ENCODE data around the gene ARHGAP25. TPM values are rescaled to one million over a fixed set of nuclear protein-coding genes. Genes with fewer than 3 reads are reported as not detected.

ARHGAP25 gene
- total RNA-seq, 1 donor from 2014 or later, result 4.6 TPM

- no peak for DNase-seq (ENCODE audit: low spot score)
- H3K36me3 Mint-ChIP-seq (ENCODE audit: low read depth, unreplicated experiment), result no peaks in the 10 kb centered on the region
- no peak overlapping the region for H3K4me3 Mint-ChIP-seq (ENCODE audit: unreplicated experiment)
- peaks cover 3% of the 10 kb centered on the region for H3K27me3 Mint-ChIP-seq (ENCODE audit: unreplicated experiment)
- no peaks in the 10 kb centered on the region for H3K9me3 Mint-ChIP-seq (ENCODE audit: unreplicated experiment)
- peaks cover 24% of the 10 kb centered on the region for H3K4me1 Mint-ChIP-seq (ENCODE audit: unreplicated experiment)
- no peak for TF ChIP-seq CTCF (IDR thresholded peaks at IDR 0.05; ENCODE audit: unreplicated experiment)
- H3K27ac Mint-ChIP-seq (ENCODE audit: unreplicated experiment), result no peak overlapping the region
Observed at GRCh38 chr2:68854476-68854875, 119.9 kb downstream of the ARHGAP25 start.

GRCh38 chr2:68855550-68855949 lies 120.9 kb downstream of the ARHGAP25 start:
- Mint-ChIP-seq H3K4me3 (ENCODE audit: unreplicated experiment) (no peak overlapping the region), H3K27ac (ENCODE audit: unreplicated experiment) (no peak overlapping the region), H3K36me3 (ENCODE audit: low read depth, unreplicated experiment) (no peaks in the 10 kb centered on the region), H3K27me3 (ENCODE audit: unreplicated experiment) (peaks cover 3% of the 10 kb centered on the region), H3K4me1 (ENCODE audit: unreplicated experiment) (peaks cover 22% of the 10 kb centered on the region), H3K9me3 (ENCODE audit: unreplicated experiment) (no peaks in the 10 kb centered on the region)
- no peak for DNase-seq (ENCODE audit: low spot score)
- no peak for TF ChIP-seq CTCF (IDR thresholded peaks at IDR 0.05; ENCODE audit: unreplicated experiment)

DNA sequence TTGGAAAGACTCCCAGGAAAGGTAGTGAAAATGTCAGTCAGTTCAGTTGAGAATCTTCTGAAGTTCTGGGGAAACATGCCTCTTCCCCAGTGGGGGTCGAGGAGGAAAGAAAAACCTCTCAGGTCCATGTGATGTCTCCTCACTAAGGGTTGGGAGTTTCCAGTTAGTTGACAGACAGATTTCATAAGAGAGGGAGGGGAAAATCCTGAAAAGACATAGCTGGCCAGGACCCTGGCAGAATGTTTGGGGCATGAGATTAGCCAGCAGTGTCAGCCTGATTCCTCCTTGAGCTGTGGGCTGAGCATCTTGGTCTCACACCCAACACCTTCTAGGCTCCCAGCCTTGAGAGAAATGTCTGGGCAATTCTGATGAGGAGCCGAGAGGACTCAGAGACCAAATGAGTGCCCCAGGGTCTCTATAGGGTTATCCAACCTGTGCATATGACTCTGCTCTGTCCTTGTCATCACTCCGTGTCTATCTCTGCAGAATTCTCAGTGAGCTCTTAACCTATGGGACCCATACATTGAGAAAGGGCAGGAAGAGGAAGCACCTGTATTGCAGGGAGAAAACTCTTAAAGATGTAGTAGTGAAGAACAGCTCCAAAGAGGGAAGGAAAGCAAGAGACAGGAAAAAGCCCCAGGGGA lies 122.7 kb downstream of the ARHGAP25 start:
- peaks cover 20% of the 10 kb centered on the region for H3K4me1 Mint-ChIP-seq (ENCODE audit: unreplicated experiment)
- no peaks in the 10 kb centered on the region for H3K36me3 Mint-ChIP-seq (ENCODE audit: low read depth, unreplicated experiment)
- no peaks in the 10 kb centered on the region for H3K9me3 Mint-ChIP-seq (ENCODE audit: unreplicated experiment)
- DNase-seq (ENCODE audit: low spot score), result no peak
- no peak for TF ChIP-seq CTCF (IDR thresholded peaks at IDR 0.05; ENCODE audit: unreplicated experiment)
- H3K27me3 Mint-ChIP-seq (ENCODE audit: unreplicated experiment), result peaks cover 3% of the 10 kb centered on the region
- H3K27ac Mint-ChIP-seq (ENCODE audit: unreplicated experiment), result no peak overlapping the region
- no peak overlapping the region for H3K4me3 Mint-ChIP-seq (ENCODE audit: unreplicated experiment)

- DNase-seq (ENCODE audit: low spot score), result no peak
- no peak overlapping the region for H3K27ac Mint-ChIP-seq (ENCODE audit: unreplicated experiment)
- H3K4me3 Mint-ChIP-seq (ENCODE audit: unreplicated experiment), result no peak overlapping the region
- TF ChIP-seq CTCF (IDR thresholded peaks at IDR 0.05; ENCODE audit: unreplicated experiment), result no peak
- H3K27me3 Mint-ChIP-seq (ENCODE audit: unreplicated experiment), result peaks cover 3% of the 10 kb centered on the region
- H3K4me1 Mint-ChIP-seq (ENCODE audit: unreplicated experiment), result peaks cover 18% of the 10 kb centered on the region
- no peaks in the 10 kb centered on the region for H3K36me3 Mint-ChIP-seq (ENCODE audit: low read depth, unreplicated experiment)
- H3K9me3 Mint-ChIP-seq (ENCODE audit: unreplicated experiment), result no peaks in the 10 kb centered on the region
Observed at GRCh38 chr2:68857855-68858456, 123.3 kb downstream of the ARHGAP25 start.

- H3K4me3 Mint-ChIP-seq (ENCODE audit: unreplicated experiment), result no peak overlapping the region
- H3K27ac Mint-ChIP-seq (ENCODE audit: unreplicated experiment), result no peak overlapping the region
- no peaks in the 10 kb centered on the region for H3K9me3 Mint-ChIP-seq (ENCODE audit: unreplicated experiment)
- DNase-seq (ENCODE audit: low spot score), result no peak
- H3K27me3 Mint-ChIP-seq (ENCODE audit: unreplicated experiment), result no peaks in the 10 kb centered on the region
- no peak for TF ChIP-seq CTCF (IDR thresholded peaks at IDR 0.05; ENCODE audit: unreplicated experiment)
- H3K4me1 Mint-ChIP-seq (ENCODE audit: unreplicated experiment), result peaks cover 23% of the 10 kb centered on the region
- no peaks in the 10 kb centered on the region for H3K36me3 Mint-ChIP-seq (ENCODE audit: low read depth, unreplicated experiment)
Observed at GRCh38 chr2:68860111-68860510, 125.5 kb downstream of the ARHGAP25 start.
